H1 (cell line): ENCODE measurements around the gene APOL5. TPM values are rescaled to one million over a fixed set of nuclear protein-coding genes. Genes with fewer than 3 reads are reported as not detected.

Source experiments
- CTCF ChIA-PET: fragments of 300-600 bp; sonication (Branson Sonifier 250); formaldehyde crosslinking; loops from one replicate; lab custom pipeline; 2021; ENCODE audit not compliant: partially characterized antibody; lab: Charles Lee
- POLR2A ChIA-PET: fragments of 300-600 bp; sonication (Branson Sonifier 250); formaldehyde crosslinking; loops from one replicate; lab custom pipeline; 2021; ENCODE audit warnings: inconsistent platforms; ENCODE audit not compliant: partially characterized antibody; lab: Charles Lee
- DNase-seq, 2 experiments: peaks; one replicate each; pipeline versions ENCODE4 v3.0.0 to v3.0.0-alpha.2; 2010 to 2022; ENCODE audit warnings: low spot score in 2 of 2, low read depth in 1 of 2, mixed read lengths in 1 of 2
- FAIRE-seq: peaks from 2 replicates; lab custom pipeline; 2011; peaks lifted over from hg19 to GRCh38; lab: Jason Lieb, UNC
- H2AFZ ChIP-seq: 2 replicates; pipeline ENCODE4 v1.8.1; 2012; ENCODE audit warnings: low read length, inconsistent platforms
- H2AK5ac ChIP-seq: 2 replicates; pipeline ENCODE4 v1.6.1; 2013; ENCODE audit warnings: low read depth, low read length
- H2BK120ac ChIP-seq: replicated peaks from 2 replicates; pipeline ENCODE3; 2013; ENCODE audit warnings: low read depth, low read length, inconsistent platforms
- H2BK12ac ChIP-seq: 2 replicates; pipeline ENCODE4 v1.6.1; 2013; ENCODE audit warnings: low read depth, low read length
- H2BK15ac ChIP-seq: 2 replicates; pipeline ENCODE4 v1.6.1; 2013; ENCODE audit warnings: low read length
- H2BK20ac ChIP-seq: 2 replicates; pipeline ENCODE4 v1.6.1; 2013; ENCODE audit warnings: low read length
- H2BK5ac ChIP-seq: 2 replicates; pipeline ENCODE4 v1.6.1; 2013; ENCODE audit warnings: low read depth, low read length
- H3K14ac ChIP-seq: 2 replicates; pipeline ENCODE4 v1.6.1; 2013; ENCODE audit warnings: inconsistent platforms; ENCODE audit not compliant: insufficient read length
- H3K18ac ChIP-seq: 2 replicates; pipeline ENCODE4 v1.6.1; 2013; ENCODE audit warnings: low read length; ENCODE audit errors: extremely low read depth
- H3K23ac ChIP-seq: 2 replicates; pipeline ENCODE4 v1.6.1; 2013; ENCODE audit warnings: inconsistent platforms; ENCODE audit not compliant: insufficient read length
- H3K23me2 ChIP-seq: 2 replicates; pipeline ENCODE4 v1.6.1; 2013; ENCODE audit warnings: low read depth, low read length
- H3K27ac ChIP-seq: 2 replicates; pipeline ENCODE4 v1.6.1; 2011; ENCODE audit warnings: low read depth, low read length, inconsistent platforms
- H3K27me3 ChIP-seq, 4 experiments: replicated peaks in 1 of 4; 1 replicate in 1 of 4; 2 replicates in 3 of 4; pipeline versions ENCODE4 v1.6.1 to v1.8.1; 2011 to 2013; ENCODE audit warnings: low read length in 3 of 4, mild to moderate bottlenecking in 3 of 4, inconsistent platforms in 2 of 4, mixed read lengths in 2 of 4, moderate library complexity in 1 of 4; ENCODE audit not compliant: control insufficient read depth in 3 of 4, insufficient read depth in 3 of 4; ENCODE audit errors: extremely low read depth in 1 of 4
- H3K36me3 ChIP-seq, 4 experiments: 2 replicates each; pipeline versions ENCODE4 v1.6.1 to v1.8.1; 2011 to 2013; ENCODE audit warnings: mild to moderate bottlenecking in 4 of 4, low read length in 3 of 4, moderate library complexity in 2 of 4, control low read depth in 1 of 4, inconsistent platforms in 1 of 4; ENCODE audit not compliant: insufficient read depth in 4 of 4, control insufficient read depth in 2 of 4
- H3K4ac ChIP-seq: replicated peaks from 2 replicates; pipeline ENCODE3; 2013; ENCODE audit warnings: low read length, low read depth, mixed read lengths, inconsistent platforms; ENCODE audit not compliant: insufficient read length
- H3K4me1 ChIP-seq, 4 experiments: replicated peaks in 1 of 4; 1 replicate in 1 of 4; 2 replicates in 3 of 4; pipeline versions ENCODE4 v1.6.1 to v1.8.1; 2011 to 2013; ENCODE audit warnings: low read length in 3 of 4, inconsistent platforms in 2 of 4, mixed read lengths in 1 of 4; ENCODE audit not compliant: insufficient read depth in 4 of 4, control insufficient read depth in 3 of 4
- H3K4me2 ChIP-seq, 2 experiments: 2 replicates each; pipeline versions ENCODE4 v1.6.1 to v1.8.1; 2011 to 2013; ENCODE audit warnings: low read depth in 2 of 2, low read length in 2 of 2, control low read depth in 1 of 2, inconsistent platforms in 1 of 2, mild to moderate bottlenecking in 1 of 2; ENCODE audit not compliant: insufficient read depth in 1 of 2
- H3K4me3 ChIP-seq, 4 experiments: fragments of 200-600, 300-600 bp in 1 of 4; sonication (generic), shearing (Covaris generic), sonication (Bioruptor Twin) in 1 of 4; 2 replicates each; pipeline versions ENCODE4 v1.5.1 to v1.8.1; 2011 to 2016; ENCODE audit warnings: low read length in 4 of 4, low read depth in 3 of 4, control low read depth in 2 of 4, inconsistent platforms in 2 of 4, mild to moderate bottlenecking in 2 of 4, mixed read lengths in 1 of 4, moderate library complexity in 1 of 4; ENCODE audit not compliant: insufficient read depth in 2 of 4; ENCODE audit errors: extremely low read depth in 1 of 4
- H3K56ac ChIP-seq: replicated peaks from 2 replicates; pipeline ENCODE3; 2013; ENCODE audit warnings: low read depth, mild to moderate bottlenecking, mixed read lengths, low read length, inconsistent platforms; ENCODE audit not compliant: insufficient read length
- H3K79me1 ChIP-seq: 2 replicates; pipeline ENCODE4 v1.6.1; 2013; ENCODE audit warnings: low read depth, low read length, control low read depth
- H3K79me2 ChIP-seq, 2 experiments: 2 replicates each; pipeline versions ENCODE4 v1.6.1 to v1.8.1; 2012 to 2013; ENCODE audit warnings: low read length in 2 of 2, mild to moderate bottlenecking in 2 of 2, inconsistent platforms in 1 of 2; ENCODE audit not compliant: insufficient read depth in 2 of 2, control insufficient read depth in 1 of 2
- H3K9ac ChIP-seq, 4 experiments: replicated peaks in 1 of 4; 1 replicate in 1 of 4; 2 replicates in 3 of 4; pipeline versions ENCODE4 v1.6.1 to v1.8.1; 2011 to 2013; ENCODE audit warnings: low read depth in 3 of 4, low read length in 3 of 4, control low read depth in 2 of 4, mild to moderate bottlenecking in 2 of 4, moderate library complexity in 2 of 4, inconsistent platforms in 1 of 4; ENCODE audit errors: extremely low read depth in 1 of 4
- H3K9me3 ChIP-seq, 2 experiments: 2 replicates each; pipeline versions ENCODE4 v1.6.1 to v1.8.1; 2012 to 2013; ENCODE audit warnings: mild to moderate bottlenecking in 2 of 2, moderate library complexity in 2 of 2, control low read depth in 1 of 2, inconsistent platforms in 1 of 2, low read depth in 1 of 2, low read length in 1 of 2, mixed read lengths in 1 of 2; ENCODE audit not compliant: insufficient read depth in 2 of 2
- H4K20me1 ChIP-seq, 2 experiments: replicated peaks in 1 of 2; 2 replicates each; pipeline versions ENCODE3 to v1.8.1; 2011 to 2013; ENCODE audit warnings: inconsistent platforms in 2 of 2, low read length in 2 of 2, mild to moderate bottlenecking in 1 of 2; ENCODE audit not compliant: insufficient read depth in 2 of 2, control insufficient read depth in 1 of 2
- H4K5ac ChIP-seq: 2 replicates; pipeline ENCODE4 v1.6.1; 2013; ENCODE audit warnings: low read length, low read depth, mixed read lengths, inconsistent platforms; ENCODE audit not compliant: insufficient read length
- H4K8ac ChIP-seq: 2 replicates; pipeline ENCODE4 v1.8.0; 2013; ENCODE audit warnings: mild to moderate bottlenecking, moderate library complexity, low read length, inconsistent platforms; ENCODE audit not compliant: insufficient read depth; ENCODE audit errors: extremely low read depth
- H4K91ac ChIP-seq: replicated peaks from 2 replicates; pipeline ENCODE3; 2013; ENCODE audit warnings: low read length, mixed read lengths, inconsistent platforms; ENCODE audit not compliant: insufficient read length
- EZH2 ChIP-seq: fragments of 200-600 bp; sonication (generic); IDR thresholded peaks from 2 replicates; pipeline ENCODE4 v1.7.1; 2012; ENCODE audit warnings: low read depth, mild to moderate bottlenecking, moderate library complexity, low read length, inconsistent platforms; ENCODE audit not compliant: severe bottlenecking
- MAFK ChIP-seq: IDR thresholded peaks from 2 replicates; pipeline ENCODE4 v1.6.1; 2012; ENCODE audit warnings: low read depth, mild to moderate bottlenecking, improper control_type of control experiment, low read length
- NANOG ChIP-seq: IDR thresholded peaks from 2 replicates; pipeline ENCODE4 v1.6.1; 2011; ENCODE audit warnings: low read length, low read depth, mild to moderate bottlenecking, inconsistent platforms; ENCODE audit not compliant: insufficient read depth, poor library complexity, severe bottlenecking
- RAD21 ChIP-seq, 2 experiments: IDR thresholded peaks in 1 of 2; conservative IDR thresholded peaks in 1 of 2; 2 replicates each; pipeline ENCODE4 v1.6.1; 2011; ENCODE audit warnings: low read depth in 2 of 2, low read length in 2 of 2, improper control_type of control experiment in 1 of 2, inconsistent platforms in 1 of 2, mild to moderate bottlenecking in 1 of 2, moderate library complexity in 1 of 2
- WGBS, 2 experiments: shearing (Covaris generic) in 1 of 2; methylation state at CpG; one replicate each; pipeline versions ENCODE4 v1.1.6 to v1.1.7; 2013 to 2015; ENCODE audit warnings: low lambda C conversion rate in 2 of 2, mixed read lengths in 2 of 2, inconsistent platforms in 1 of 2, low coverage in 1 of 2, missing lambda C conversion rate in 1 of 2; ENCODE audit not compliant: insufficient replicate concordance in 2 of 2, insufficient coverage in 1 of 2, insufficient read length in 1 of 2; ENCODE audit errors: extremely low coverage in 1 of 2, missing lambda C conversion rate in 1 of 2; 5-methylcytosine and 5-hydroxymethylcytosine counted together
- polyA plus RNA-seq, 7 experiments: library from polyadenylated mRNA; depleted of rRNA in 3 of 7; stranded (reverse) in 5 of 7; unstranded in 2 of 7; fragments of >200 nt in 5 of 7; fragments of 200-250 nt in 2 of 7; gene quantifications; 1 replicate in 5 of 7; 2 replicates in 1 of 7; 4 replicates in 1 of 7; pipeline versions ENCODE4 v1.2.1 to v1.2.3, GENCODE V29; 2011 to 2013; ENCODE audit warnings: missing spikeins in 2 of 7, mixed read lengths in 2 of 7
- total RNA-seq: library from RNA; stranded (reverse); fragmentation: NEBNext Ultra II Directional; extraction: Animal tissue kit (Norgen Biotek cat#: 25700); gene quantifications from 2 replicates; pipeline ENCODE4 v1.2.1, GENCODE V29; 2021
- TF ChIP-seq, protein P1 (sequence below), 3 experiments: IDR thresholded peaks; 1 replicate in 2 of 3; 2 replicates in 1 of 3; pipeline versions ENCODE4 v1.5.1 to v1.6.1; 2011; ENCODE audit warnings: low read length in 3 of 3, mild to moderate bottlenecking in 3 of 3, inconsistent platforms in 2 of 3, low read depth in 1 of 3, moderate library complexity in 1 of 3; ENCODE audit not compliant: insufficient read depth in 1 of 3; ENCODE audit errors: control extremely low read depth in 1 of 3
- TF ChIP-seq, protein P2 (sequence below): IDR thresholded peaks from 2 replicates; pipeline ENCODE4 v1.6.1; 2011; ENCODE audit warnings: low read length, improper control_type of control experiment

Gene APOL5
- total and polyA plus RNA-seq, 2 of the 8 experiments (the other 6 are each of a cell fraction or from before 2014, with no cell fraction given) = not detected

DNA sequence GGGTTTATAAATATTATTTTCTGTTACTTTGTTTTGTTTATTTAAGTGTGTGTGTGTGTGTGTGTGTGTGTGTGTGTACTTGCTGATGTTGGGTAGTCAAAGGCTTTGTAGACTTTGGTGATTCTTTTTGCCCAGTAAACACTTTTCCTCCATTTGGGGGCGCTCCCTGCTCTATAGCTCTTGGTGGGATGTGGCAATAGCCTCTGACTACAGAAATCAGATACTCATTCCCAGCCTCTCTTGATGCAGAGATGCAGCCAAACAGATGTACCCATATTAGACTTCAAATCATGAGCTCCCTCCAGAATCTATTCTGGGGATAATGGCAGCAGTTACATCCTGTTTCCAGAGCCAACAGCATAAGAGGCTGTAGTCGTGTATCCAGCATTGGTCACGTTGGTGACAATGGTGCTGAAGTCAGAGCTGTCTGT lies 33.4 kb upstream of the APOL5 start:
- Histone ChIP-seq H3K23me2 (peaks cover 2% of the 10 kb centered on the region; the same call in 1 of the 2 replicates), H2BK12ac (no peak overlapping the region), H3K14ac (no peak overlapping the region), H3K4me3 (no peak overlapping the region), H3K4me1 (no peaks in the 10 kb centered on the region), H2AK5ac (no peak overlapping the region), H3K23ac (no peak overlapping the region), H3K79me1 (no peaks in the 10 kb centered on the region), H2BK120ac (no peak overlapping the region), H3K4me2 (no peak overlapping the region), H2AFZ (peak overlapping the region; percentile 29; the same call in 1 of the 2 replicates), H3K9ac (no peak overlapping the region), H4K91ac (no peak overlapping the region), H3K56ac (no peak overlapping the region), H2BK5ac (no peak overlapping the region), H4K5ac (no peak overlapping the region), H3K79me2 (no peaks in the 10 kb centered on the region), H3K4ac (no peak overlapping the region), H3K9me3 (no peaks in the 10 kb centered on the region), H3K27me3 (no peaks in the 10 kb centered on the region), H3K18ac (no peak overlapping the region), H2BK20ac (no peak overlapping the region), H4K8ac (no peak overlapping the region), H4K20me1 (no peaks in the 10 kb centered on the region), H2BK15ac (no peak overlapping the region), H3K36me3 (no peaks in the 10 kb centered on the region), H3K27ac (no peak overlapping the region)
- ChIA-PET CTCF (interaction anchor here (0.5 to 3.6 kb wide), 34 partner anchors 8 to 498 kb away, joined by 3 to 25 read pairs (median 4); partner anchors contain the start of gene APOL5), POLR2A (interaction anchor here (0.7 to 1.4 kb wide), 3 partner anchors 9 to 36 kb away, joined by 3 to 4 read pairs (median 3); partner anchors contain the start of gene APOL6)
- WGBS, 2 experiments = 52% methylated on average over 3 of the region's 3 CpGs; no CpG with 5 or more reads in 1 of the 2 experiments
- FAIRE-seq = peak; percentile 55
- no peak for TF ChIP-seq MAFK
- no peak for TF ChIP-seq EZH2
- no peak for TF ChIP-seq NANOG
- TF ChIP-seq, protein P1, sequence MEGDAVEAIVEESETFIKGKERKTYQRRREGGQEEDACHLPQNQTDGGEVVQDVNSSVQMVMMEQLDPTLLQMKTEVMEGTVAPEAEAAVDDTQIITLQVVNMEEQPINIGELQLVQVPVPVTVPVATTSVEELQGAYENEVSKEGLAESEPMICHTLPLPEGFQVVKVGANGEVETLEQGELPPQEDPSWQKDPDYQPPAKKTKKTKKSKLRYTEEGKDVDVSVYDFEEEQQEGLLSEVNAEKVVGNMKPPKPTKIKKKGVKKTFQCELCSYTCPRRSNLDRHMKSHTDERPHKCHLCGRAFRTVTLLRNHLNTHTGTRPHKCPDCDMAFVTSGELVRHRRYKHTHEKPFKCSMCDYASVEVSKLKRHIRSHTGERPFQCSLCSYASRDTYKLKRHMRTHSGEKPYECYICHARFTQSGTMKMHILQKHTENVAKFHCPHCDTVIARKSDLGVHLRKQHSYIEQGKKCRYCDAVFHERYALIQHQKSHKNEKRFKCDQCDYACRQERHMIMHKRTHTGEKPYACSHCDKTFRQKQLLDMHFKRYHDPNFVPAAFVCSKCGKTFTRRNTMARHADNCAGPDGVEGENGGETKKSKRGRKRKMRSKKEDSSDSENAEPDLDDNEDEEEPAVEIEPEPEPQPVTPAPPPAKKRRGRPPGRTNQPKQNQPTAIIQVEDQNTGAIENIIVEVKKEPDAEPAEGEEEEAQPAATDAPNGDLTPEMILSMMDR (IDR thresholded peaks at IDR 0.05; ENCODE audit: control extremely low read depth in 1 of 3, insufficient read depth in 1 of 3, low read depth in 1 of 3, low read length in 3 of 3) = peak; percentile 22 to 60 (median 57)
- TF ChIP-seq, protein P2, sequence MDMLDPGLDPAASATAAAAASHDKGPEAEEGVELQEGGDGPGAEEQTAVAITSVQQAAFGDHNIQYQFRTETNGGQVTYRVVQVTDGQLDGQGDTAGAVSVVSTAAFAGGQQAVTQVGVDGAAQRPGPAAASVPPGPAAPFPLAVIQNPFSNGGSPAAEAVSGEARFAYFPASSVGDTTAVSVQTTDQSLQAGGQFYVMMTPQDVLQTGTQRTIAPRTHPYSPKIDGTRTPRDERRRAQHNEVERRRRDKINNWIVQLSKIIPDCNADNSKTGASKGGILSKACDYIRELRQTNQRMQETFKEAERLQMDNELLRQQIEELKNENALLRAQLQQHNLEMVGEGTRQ = no peak
- peak; percentile 68 to 76 for TF ChIP-seq RAD21 (IDR thresholded peaks at IDR 0.05 in 1 of 2, conservative IDR thresholded peaks at IDR 0.05 in 1 of 2; ENCODE audit: low read depth in 2 of 2, low read length in 2 of 2)
- peak in 1 of 2 experiments; percentile 61 for DNase-seq
